Measurements from ENCODE around the gene SLC50A1. TPM values are rescaled to one million over a fixed set of nuclear protein-coding genes. Genes with fewer than 3 reads are reported as not detected.

SLC50A1 gene
- total and polyA plus RNA-seq, 2 of the 8 experiments (the other 6 are each of a cell fraction or from before 2014, with no cell fraction given): 36.5 to 90.8 TPM

GRCh38 chr1:155183775-155184221 lies 48.1 kb downstream of the SLC50A1 start (continued):
- TF ChIP-seq SIN3A (conservative IDR thresholded peaks at IDR 0.05 in 1 of 2, IDR thresholded peaks at IDR 0.05 in 1 of 2; ENCODE audit: low read depth in 1 of 2, low read length in 2 of 2): no peak
- TF ChIP-seq MAFK (IDR thresholded peaks at IDR 0.05; ENCODE audit: low read depth, low read length): no peak
- no peak for TF ChIP-seq NANOG (IDR thresholded peaks at IDR 0.05; ENCODE audit: insufficient read depth, low read depth, low read length, poor library complexity, severe bottlenecking)
